ENCODE data around the gene RNU5B-1.
"Not testable (repeated sequence)": the region's sequence is repeated elsewhere in the genome, so short reads cannot be mapped to it uniquely, and the experiment has no call there.

Gene RNU5B-1

DNA sequence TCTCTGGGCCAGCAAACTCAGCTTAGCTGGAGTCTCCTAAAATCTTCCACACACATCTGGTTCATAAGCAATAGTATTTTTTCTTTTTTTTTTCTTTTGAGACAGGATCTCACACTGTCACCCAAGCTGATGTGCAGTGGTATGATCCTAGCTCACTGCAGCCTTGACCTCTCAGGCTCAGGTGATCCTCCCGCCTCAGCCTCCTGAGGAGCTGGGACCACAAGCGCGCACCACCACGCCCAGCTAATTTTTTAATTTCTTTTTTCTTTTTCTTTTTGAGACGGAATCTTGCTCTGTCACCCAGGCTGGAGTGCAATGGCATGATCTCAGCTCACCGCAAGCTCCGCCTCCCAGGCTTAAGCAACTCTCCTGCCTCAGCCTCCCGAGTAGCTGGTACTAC is 34.3 kb downstream of the RNU5B-1 start:
- Mint-ChIP-seq H3K27ac (no peak overlapping the region), H3K36me3 (ENCODE audit: low read depth) (no peaks in the 10 kb centered on the region), H3K4me3 (no peak overlapping the region), H3K27me3 (peaks cover 7% of the 10 kb centered on the region), H3K4me1 (no peaks in the 10 kb centered on the region), H3K9me3 (no peaks in the 10 kb centered on the region)
- no peak for ATAC-seq
- DNase-seq: no peak

DNA sequence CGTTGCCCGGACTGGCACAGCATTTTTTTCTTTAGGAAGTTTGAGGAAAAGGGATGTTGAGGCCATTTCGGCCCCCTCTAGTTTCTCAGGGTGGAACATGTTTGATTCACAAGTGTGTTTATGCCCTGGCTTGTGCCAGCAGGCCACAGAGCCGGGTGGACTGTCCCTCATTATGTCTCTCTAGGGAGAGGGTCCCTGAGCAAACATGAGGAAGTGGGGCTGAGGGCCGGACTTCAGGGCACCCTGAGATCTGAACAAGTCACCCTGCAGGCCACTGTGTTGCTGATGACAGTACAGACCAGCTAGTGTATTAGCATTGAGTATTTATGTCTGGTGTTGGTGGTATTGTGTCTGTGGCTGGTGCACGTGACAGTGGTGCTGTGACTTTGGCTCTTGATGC is 34.9 kb downstream of the RNU5B-1 start:
- Mint-ChIP-seq H3K27ac (no peak overlapping the region), H3K4me3 (no peak overlapping the region), H3K4me1 (no peaks in the 10 kb centered on the region), H3K36me3 (ENCODE audit: low read depth) (no peaks in the 10 kb centered on the region), H3K27me3 (peaks cover 7% of the 10 kb centered on the region), H3K9me3 (no peaks in the 10 kb centered on the region)
- DNase-seq (no peak), ATAC-seq (no peak)

DNA sequence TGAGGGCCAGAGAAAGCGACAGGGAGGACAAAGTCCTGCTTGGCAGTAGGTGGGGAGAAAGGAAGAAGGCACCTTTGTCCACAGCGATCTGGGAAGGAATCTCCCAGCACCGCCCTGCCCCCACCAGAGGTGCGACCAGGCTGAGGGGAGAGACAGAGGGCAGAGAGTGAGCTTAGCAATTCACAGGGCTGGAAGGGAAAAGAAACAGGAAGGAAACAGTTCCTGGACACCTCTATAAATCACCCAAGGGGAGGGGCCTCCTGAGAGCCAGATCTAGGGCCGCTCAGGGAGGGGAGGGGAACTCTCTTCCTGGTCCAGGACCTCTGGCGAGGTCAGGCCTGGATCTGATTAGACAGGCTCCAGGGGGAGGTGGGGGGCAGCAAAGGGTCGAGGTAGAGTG is 35.4 kb downstream of the RNU5B-1 start:
- no peaks in the 10 kb centered on the region for H3K36me3 Mint-ChIP-seq (ENCODE audit: low read depth)
- no peaks in the 10 kb centered on the region for H3K9me3 Mint-ChIP-seq
- no peaks in the 10 kb centered on the region for H3K4me1 Mint-ChIP-seq
- ATAC-seq: no peak
- DNase-seq: no peak
- peaks cover 7% of the 10 kb centered on the region for H3K27me3 Mint-ChIP-seq
- no peak overlapping the region for H3K27ac Mint-ChIP-seq
- H3K4me3 Mint-ChIP-seq: no peak overlapping the region

GRCh38 chr15:65342493-65342892 is 38.0 kb downstream of the RNU5B-1 start:
- ATAC-seq: no peak
- peaks cover 10% of the 10 kb centered on the region for H3K27me3 Mint-ChIP-seq

DNA sequence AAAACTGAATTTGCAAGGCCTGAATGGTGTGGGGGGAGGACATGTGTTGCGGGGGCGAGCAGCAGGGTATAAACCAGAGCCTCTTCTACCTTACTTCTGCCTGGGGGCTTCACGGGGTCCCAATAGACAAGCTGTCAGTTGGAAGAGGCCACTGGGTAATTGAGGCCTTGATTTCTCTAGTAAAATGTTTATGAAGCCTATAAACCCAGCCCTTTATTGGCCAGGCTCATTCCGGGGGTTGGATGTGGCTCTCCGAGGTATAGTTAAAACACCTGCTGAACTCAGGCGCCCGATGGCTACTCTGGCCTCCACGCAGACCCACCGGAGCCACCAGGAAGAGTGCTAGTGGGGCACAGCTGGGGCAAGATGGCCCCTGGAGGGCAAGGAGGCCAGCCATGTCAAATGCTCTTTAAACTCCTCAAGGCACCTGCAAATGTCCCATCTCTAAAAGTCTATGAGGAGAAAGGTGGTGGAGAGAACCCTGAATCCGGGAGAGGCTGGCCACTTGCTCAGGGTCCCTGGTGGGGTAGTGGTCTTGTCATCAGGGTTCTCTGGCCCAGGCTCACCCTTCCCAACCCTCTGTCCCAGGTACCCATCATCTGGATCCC is 39.0 kb downstream of the RNU5B-1 start:
- DNase-seq (no peak), ATAC-seq (no peak)
- Mint-ChIP-seq H3K4me1 (no peaks in the 10 kb centered on the region), H3K36me3 (ENCODE audit: low read depth) (no peaks in the 10 kb centered on the region), H3K4me3 (no peak overlapping the region), H3K9me3 (no peaks in the 10 kb centered on the region), H3K27me3 (peaks cover 10% of the 10 kb centered on the region), H3K27ac (no peak overlapping the region)

More at GRCh38 chr15:65342493-65342892, 38.0 kb downstream of the RNU5B-1 start:
- no peak overlapping the region for H3K27ac Mint-ChIP-seq
- no peak overlapping the region for H3K4me3 Mint-ChIP-seq
- no peaks in the 10 kb centered on the region for H3K36me3 Mint-ChIP-seq (ENCODE audit: low read depth)
- DNase-seq: no peak
- no peaks in the 10 kb centered on the region for H3K4me1 Mint-ChIP-seq
- H3K9me3 Mint-ChIP-seq: no peaks in the 10 kb centered on the region

DNA sequence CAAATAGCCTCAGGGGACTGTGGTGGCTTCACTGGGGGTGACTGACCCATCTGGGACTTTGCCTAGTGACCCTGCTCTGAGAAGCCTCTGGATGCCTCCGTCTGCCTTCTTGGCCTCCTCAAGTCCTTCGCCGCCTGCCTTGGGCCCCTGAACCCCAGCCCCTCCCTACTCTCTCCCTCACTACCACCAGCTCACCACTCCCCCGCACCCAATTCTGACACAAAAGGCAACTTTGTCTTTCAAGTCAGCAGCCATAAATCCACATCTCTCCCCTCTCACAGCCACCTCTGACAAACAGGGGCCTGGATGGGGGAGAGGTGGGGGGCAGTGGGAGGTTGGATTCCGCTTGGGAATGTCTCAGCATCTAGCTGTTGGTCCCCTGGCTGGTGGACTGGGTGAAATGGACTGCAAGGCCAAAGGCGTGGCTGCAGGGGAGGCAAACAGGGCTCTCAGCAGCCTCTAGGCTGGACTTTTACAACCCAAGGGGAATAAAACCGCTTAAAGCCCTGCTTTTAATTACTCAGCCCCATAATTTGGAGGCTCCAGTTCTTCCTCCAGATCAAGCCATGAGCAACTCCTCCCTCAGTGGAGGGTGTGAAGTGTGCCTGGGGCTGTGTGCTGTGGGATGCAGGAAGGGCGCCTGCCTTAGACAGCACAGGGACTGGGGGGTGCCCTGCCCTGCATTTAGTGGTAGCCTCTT is 39.9 kb downstream of the RNU5B-1 start:
- no peak for DNase-seq
- H3K27ac Mint-ChIP-seq: no peak overlapping the region
- no peaks in the 10 kb centered on the region for H3K36me3 Mint-ChIP-seq (ENCODE audit: low read depth)
- H3K27me3 Mint-ChIP-seq: peaks cover 10% of the 10 kb centered on the region
- ATAC-seq: no peak
- H3K4me1 Mint-ChIP-seq: no peaks in the 10 kb centered on the region
- H3K9me3 Mint-ChIP-seq: no peaks in the 10 kb centered on the region
- no peak overlapping the region for H3K4me3 Mint-ChIP-seq

- Mint-ChIP-seq H3K4me3 (no peak overlapping the region), H3K4me1 (no peaks in the 10 kb centered on the region), H3K36me3 (ENCODE audit: low read depth) (no peaks in the 10 kb centered on the region), H3K27me3 (peaks cover 6% of the 10 kb centered on the region), H3K27ac (no peak overlapping the region), H3K9me3 (no peaks in the 10 kb centered on the region)
- DNase-seq (no peak), ATAC-seq (no peak)
Observed at GRCh38 chr15:65344914-65345275, 40.4 kb downstream of the RNU5B-1 start.

GRCh38 chr15:65346856-65347598 is 42.5 kb downstream of the RNU5B-1 start:
- Mint-ChIP-seq H3K27me3 (peaks cover 8% of the 10 kb centered on the region), H3K27ac (no peak overlapping the region), H3K9me3 (no peaks in the 10 kb centered on the region), H3K4me3 (no peak overlapping the region), H3K4me1 (no peaks in the 10 kb centered on the region), H3K36me3 (ENCODE audit: low read depth) (no peaks in the 10 kb centered on the region)
- no peak for ATAC-seq
- no peak for DNase-seq

GRCh38 chr15:65347756-65348155 is 43.3 kb downstream of the RNU5B-1 start:
- not testable (repeated sequence) for H3K4me1 Mint-ChIP-seq; DNase-seq; H3K36me3 Mint-ChIP-seq (ENCODE audit: low read depth); H3K9me3 Mint-ChIP-seq; H3K27ac Mint-ChIP-seq; H3K4me3 Mint-ChIP-seq; ATAC-seq
- peaks cover 13% of the 10 kb centered on the region for H3K27me3 Mint-ChIP-seq

DNA sequence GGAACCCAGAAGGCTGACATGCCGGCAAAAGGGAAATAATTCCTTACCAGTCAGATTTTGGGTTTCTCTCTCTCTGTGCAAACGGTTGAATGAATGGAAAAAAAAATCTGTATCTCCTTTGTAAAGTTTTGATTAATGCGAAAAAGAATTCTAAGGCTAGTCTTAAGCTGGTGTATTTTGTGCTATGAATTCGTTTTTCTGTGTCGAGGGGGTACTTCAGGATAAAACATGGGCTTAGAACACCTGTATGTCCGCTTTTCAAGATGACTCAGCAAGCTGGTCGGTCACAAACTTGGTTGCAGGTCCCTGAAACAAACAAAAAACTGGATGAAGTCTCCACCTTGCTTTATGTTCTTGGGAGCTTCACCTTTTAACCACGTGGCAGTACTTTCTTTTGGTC is 44.9 kb downstream of the RNU5B-1 start:
- no peak for ATAC-seq
- no peak overlapping the region for H3K27ac Mint-ChIP-seq
- peaks cover 29% of the 10 kb centered on the region for H3K27me3 Mint-ChIP-seq
- H3K4me1 Mint-ChIP-seq: no peaks in the 10 kb centered on the region
- H3K4me3 Mint-ChIP-seq: no peak overlapping the region
- H3K9me3 Mint-ChIP-seq: peaks cover 9% of the 10 kb centered on the region
- no peak for DNase-seq
- H3K36me3 Mint-ChIP-seq (ENCODE audit: low read depth): no peaks in the 10 kb centered on the region

DNA sequence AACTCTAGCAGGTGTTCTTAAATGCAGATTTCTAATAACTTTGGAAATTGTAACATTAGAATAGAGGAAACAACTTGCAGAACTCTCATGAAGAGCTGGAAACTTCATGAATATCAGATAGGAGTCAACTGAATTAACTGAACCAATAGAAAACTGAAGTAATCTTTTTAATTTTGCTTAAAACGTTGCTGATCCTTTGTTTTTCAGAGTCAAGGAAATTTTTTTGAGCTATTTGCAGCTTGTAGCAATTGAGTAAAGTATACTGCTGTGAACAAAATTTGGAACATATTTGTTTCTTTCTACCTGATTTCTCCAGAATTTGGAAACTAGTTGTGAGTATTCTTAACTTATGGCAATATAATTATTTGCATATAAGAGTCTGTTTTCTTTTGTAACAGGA is 47.5 kb downstream of the RNU5B-1 start:
- not testable (repeated sequence) for ATAC-seq; DNase-seq; H3K4me3 Mint-ChIP-seq; H3K36me3 Mint-ChIP-seq (ENCODE audit: low read depth); H3K4me1 Mint-ChIP-seq; H3K27ac Mint-ChIP-seq
- peaks cover 13% of the 10 kb centered on the region for H3K9me3 Mint-ChIP-seq
- H3K27me3 Mint-ChIP-seq: peaks cover 45% of the 10 kb centered on the region

Measured in activated naive CD8-positive, alpha-beta T cell treated with anti-CD3 and anti-CD28 coated beads, Interleukin-2, amount 50 U/mL, for 24 hours (primary cell).